CD4-positive, alpha-beta T cell treated with Interleukin-15 for 4 hours (primary cell): ENCODE measurements around the gene SGTA.
"Not testable (repeated sequence)": the region's sequence is repeated elsewhere in the genome, so short reads cannot be mapped to it uniquely, and the experiment has no call there.

Source experiments
- DNase-seq: peaks from one replicate; pipeline ENCODE4 v3.0.0-alpha.2; 2020; ENCODE audit warnings: low spot score

SGTA gene

GRCh38 chr19:2793126-2793525, 10.1 kb upstream of the SGTA start:
- no peak for DNase-seq

DNA sequence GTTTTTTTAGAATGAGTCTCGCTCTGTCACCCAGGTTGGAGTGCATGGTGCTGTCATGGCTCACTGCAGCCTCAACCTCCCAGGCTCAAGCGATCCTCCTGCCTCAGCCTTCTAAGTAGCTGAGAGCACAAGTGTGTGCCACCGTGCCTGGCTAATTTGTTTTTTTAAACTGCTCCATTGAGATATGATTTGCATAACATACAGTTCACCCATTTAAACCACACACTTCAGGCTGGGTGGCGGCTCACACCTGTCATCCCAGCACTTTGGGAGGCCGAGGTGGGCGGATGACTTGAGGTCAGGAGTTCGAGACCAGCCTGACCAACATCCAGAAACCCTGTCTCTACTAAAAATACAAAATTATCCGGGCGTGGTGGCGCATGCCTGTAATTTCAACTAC, 9.6 kb upstream of the SGTA start:
- not testable (repeated sequence) for DNase-seq

GRCh38 chr19:2791876-2792275, 8.8 kb upstream of the SGTA start:
- DNase-seq = no peak

DNA sequence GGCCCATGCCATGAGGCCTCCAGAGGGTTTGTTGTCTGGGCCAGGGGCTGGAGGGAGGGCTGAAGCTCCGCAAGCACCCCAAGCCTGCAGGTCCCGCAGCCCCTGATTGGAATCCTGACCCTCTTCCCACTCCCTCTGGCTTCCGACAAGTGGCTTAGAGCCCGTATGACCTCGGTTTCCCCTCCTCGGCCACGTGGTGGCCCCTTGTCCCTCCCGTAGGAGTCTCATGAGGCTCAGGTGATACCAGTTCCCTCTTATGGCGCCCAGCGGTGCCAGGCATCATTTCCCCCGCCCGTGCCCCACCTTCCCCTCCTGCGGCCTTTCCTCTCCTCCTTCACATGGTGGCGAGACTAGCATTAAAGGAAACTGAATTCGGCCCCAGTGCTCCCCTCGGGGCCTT, 8.4 kb upstream of the SGTA start:
- no peak for DNase-seq

DNA sequence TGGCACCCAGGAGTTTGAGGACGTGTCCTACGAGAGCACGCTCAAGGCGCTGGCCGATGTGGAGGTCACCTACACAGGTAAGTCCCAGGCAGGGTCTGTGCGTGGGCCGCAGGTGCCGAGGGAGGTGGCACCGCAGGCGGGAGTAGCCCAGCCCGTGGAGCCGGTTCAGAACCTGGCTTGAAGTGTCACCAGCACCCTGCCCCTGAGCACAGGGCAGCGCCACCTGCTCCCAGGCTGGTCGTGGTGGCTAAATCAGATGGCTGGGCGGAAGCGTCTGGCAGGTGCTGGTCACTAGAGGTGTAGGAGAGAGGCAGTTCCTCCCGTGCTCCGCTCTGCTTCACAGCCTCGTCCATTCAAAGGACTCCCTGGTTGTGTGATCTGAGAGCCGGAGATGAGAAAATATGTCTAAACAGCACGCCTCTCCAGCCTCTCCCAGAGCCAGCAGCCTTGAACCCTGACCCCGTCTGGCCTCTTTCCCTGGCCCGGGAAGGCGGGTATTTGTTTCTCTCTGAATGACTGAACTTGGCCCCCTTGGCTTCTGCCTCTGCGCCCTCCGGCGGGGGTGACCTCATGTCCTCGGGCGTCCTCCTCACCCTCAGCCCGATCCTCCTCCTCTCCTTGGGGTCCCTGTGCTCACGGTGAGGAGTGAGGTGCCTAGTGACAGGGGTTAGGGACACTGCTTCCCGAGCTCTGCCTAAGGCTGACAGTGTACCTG, 7.6 kb upstream of the SGTA start:
- no peak for DNase-seq

- no peak for DNase-seq
Measured at GRCh38 chr19:2790194-2790556, 7.1 kb upstream of the SGTA start.

GRCh38 chr19:2788237-2788636, 5.2 kb upstream of the SGTA start:
- no peak for DNase-seq

GRCh38 chr19:2787115-2787514, 4.0 kb upstream of the SGTA start:
- no peak for DNase-seq

GRCh38 chr19:2785244-2785997, 2.3 kb upstream of the SGTA start, which contains the start of gene THOP1:
Gene THOP1 (plus strand): TSS chr19:2785503. CDS start chr19:2785663, 160 bp downstream.
- DNase-seq = peak; percentile 97

DNA sequence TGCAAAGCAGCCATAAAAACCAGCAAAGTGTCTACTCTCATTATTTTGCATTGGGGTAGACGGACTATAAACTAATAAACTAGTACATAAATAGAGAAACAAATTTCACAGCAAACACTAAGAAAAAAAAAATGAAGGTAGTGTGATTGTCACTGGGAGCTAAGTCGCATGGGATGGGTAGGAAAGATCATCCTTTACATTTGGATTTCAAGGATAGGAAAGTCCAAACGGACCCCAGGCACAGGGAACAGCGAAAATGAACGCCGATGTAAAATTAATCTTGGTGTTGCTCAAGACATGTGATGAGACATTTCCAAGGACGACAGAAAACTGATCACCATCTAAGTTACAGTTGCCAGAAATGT, 690 bp upstream of the SGTA start:
- no peak for DNase-seq

GRCh38 chr19:2782329-2782935, 641 bp downstream of the SGTA start:
- DNase-seq = no peak

- DNase-seq = no peak
Measured at GRCh38 chr19:2780284-2780683, 2.8 kb downstream of the SGTA start.

DNA sequence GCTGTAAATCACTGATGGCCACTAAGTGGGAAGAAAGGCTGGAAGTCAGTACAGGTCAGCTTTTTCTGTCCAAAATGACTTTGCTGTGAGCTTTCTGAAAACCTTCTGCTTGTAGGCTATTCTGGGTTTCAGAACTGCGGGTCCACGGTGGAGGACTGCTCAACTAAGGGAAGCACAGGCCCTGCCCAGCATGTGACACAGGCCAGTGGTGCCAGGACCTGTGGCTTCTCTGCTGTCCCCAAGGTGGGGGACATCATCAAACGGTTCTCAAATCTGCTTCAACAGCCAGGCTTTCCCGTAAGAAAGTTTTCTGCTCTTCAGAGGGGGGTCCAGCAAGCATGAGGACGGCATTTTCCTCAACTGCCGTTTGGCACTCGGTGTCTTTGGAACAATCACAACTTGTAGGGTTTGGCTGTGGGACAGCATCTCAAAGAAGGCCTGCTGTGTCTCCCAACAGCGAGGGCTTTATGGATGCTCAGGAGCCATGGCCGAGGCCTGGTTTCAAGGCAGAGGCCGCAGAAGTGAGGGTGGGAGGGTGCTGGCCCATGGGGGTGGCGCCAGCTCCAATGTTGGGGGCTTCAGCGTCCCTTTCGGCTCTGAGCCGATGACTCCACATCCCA, 3.8 kb downstream of the SGTA start:
- no peak for DNase-seq

DNA sequence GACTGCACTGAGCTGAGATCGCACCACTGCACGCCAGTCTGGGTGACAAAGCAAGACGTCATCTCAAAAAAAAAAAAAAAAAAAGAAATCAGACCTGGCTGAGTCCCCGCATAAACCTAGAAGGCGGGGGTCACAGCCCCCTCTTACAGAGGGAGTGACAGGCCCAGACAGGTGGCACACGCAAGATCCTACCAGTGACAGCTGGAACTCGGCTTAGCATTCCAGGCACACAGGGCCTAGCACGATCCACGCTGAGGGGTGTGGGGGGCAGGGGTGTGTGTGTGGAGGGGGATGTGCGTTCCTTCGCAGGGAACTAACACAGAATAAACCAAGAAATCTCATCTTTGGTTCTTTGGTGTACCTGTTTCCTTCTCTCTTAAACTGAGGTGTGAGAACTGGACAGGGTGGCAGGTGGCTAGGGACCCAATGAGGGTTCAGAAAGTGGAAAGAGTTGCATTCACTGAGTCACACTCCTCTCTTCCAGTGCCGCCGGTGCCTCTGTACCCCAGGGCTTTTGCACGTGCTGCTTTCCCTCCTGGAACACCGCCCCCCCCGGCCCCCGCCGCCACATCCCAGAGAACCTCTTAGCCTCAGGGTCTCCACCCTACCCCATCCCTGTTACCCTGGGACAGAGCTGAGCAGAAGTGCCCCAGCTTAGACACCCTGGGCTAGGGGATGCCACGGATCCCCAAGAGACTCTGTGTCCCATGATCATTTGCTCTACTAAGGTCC, 5.0 kb downstream of the SGTA start:
- DNase-seq = no peak

- DNase-seq = peak; percentile 54
Measured at GRCh38 chr19:2775556-2776430, 7.3 kb downstream of the SGTA start.

DNA sequence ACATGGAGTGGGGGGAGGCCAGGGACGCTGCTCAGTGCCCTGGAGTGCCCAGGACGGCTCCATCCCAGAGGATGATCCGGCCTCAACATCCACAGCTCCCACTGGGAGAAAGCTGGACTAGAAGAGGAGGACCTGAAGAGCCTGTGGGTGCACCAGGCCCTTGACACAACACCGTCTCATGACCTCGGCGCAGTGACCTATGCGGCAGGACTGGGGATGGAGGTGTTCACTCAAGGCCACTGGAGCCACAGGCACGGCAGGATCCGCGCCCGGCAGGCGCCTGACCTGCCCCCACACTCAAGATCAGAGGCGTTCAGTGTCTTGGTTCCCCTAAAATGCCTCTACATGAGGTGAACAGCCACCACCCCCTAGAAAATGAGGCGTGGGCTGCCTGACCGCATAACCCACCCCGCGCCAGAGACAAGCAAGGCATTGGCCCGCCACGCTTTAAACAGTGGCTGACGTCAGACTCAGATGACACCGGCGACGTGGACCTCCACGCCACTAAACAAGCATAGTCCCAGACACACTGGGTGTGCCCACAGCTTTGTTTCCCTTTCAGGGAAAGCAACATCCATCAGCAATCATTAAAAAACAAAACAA, 8.0 kb downstream of the SGTA start:
- DNase-seq = no peak

DNA sequence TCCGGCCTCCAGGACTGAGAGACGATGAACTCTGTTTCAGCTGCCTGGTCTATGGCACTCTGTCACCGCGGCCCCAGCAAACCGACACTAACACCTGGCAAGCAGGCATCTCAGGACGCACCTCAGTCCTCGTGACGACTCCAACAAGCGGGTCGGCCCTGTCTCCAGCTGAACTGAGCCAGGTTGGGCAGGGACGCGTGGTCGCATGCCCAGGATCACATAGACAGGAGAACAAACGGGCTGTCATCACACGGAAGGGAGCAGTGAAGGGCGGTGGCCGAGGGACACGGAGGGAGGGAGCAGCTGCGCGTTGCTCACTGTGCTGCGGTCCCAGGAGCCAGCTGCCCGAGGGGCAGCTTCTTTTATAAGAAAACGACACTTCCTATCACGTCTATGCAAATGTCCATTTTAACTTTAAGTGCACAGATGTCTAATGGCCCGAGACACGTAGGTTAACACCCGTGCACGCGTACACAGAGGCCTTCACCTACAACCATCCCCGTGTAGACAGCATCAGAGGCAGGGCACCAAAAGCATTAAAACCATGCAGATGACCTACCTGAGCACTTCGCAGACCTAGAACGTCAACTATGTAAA, 8.9 kb downstream of the SGTA start:
- no peak for DNase-seq

- no peak for DNase-seq
Measured at GRCh38 chr19:2771786-2772674, 11.0 kb downstream of the SGTA start.
